ENCODE results near the gene SEMA6C.

- TF ChIP-seq CTCF (IDR thresholded peaks at IDR 0.05) (no peak), REST (IDR thresholded peaks at IDR 0.05; ENCODE audit: insufficient read depth in 1 of 2, low read depth in 2 of 2, low read length in 1 of 2) (no peak), POLR2AphosphoS5 (IDR thresholded peaks at IDR 0.05; ENCODE audit: low read depth, low read length) (no peak), TCF7L2 (IDR thresholded peaks at IDR 0.05; ENCODE audit: low read depth, low read length) (no peak)
Measured at GRCh38 chr1:151156515-151156819, 10.0 kb upstream of the SEMA6C start, which contains the start of gene TNFAIP8L2.
